ENCODE measurements around the gene SMIM36. TPM values are rescaled to one million over a fixed set of nuclear protein-coding genes. Genes with fewer than 3 reads are reported as not detected.
A peak's percentile ranks its signal among the peaks of the same experiment; 100 is the strongest.

Gene SMIM36
- total and polyA plus RNA-seq, 10 of the 15 experiments (the other 5 are each of a cell fraction or from before 2014, with no cell fraction given): not detected

DNA sequence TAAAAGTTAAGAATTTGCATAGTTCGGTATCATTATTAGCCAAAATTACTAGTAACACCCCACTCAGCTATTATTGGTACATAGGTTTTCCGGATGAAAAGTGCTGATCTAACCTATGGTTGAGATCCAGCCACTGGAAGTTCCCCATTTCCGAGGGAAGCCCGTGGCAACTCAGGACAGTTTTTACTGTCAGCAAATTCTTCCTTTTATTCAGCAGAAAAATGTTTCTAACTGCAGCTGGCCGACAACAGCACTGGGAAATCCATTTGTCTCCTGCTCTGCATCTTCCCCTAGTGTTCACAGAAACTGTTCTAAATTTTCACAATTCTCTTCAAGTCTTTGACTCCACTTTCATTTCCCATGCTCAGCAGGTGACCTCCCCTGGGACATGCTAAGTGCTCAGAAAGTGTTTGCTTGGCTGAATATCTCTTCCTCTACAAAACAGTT is 74.1 kb downstream of the SMIM36 start (continued):
- TF ChIP-seq, protein P1, sequence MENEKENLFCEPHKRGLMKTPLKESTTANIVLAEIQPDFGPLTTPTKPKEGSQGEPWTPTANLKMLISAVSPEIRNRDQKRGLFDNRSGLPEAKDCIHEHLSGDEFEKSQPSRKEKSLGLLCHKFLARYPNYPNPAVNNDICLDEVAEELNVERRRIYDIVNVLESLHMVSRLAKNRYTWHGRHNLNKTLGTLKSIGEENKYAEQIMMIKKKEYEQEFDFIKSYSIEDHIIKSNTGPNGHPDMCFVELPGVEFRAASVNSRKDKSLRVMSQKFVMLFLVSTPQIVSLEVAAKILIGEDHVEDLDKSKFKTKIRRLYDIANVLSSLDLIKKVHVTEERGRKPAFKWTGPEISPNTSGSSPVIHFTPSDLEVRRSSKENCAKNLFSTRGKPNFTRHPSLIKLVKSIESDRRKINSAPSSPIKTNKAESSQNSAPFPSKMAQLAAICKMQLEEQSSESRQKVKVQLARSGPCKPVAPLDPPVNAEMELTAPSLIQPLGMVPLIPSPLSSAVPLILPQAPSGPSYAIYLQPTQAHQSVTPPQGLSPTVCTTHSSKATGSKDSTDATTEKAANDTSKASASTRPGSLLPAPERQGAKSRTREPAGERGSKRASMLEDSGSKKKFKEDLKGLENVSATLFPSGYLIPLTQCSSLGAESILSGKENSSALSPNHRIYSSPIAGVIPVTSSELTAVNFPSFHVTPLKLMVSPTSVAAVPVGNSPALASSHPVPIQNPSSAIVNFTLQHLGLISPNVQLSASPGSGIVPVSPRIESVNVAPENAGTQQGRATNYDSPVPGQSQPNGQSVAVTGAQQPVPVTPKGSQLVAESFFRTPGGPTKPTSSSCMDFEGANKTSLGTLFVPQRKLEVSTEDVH (IDR thresholded peaks at IDR 0.05; ENCODE audit: low read depth, partially characterized antibody): peak; percentile 21
- TF ChIP-seq ASH2L (IDR thresholded peaks at IDR 0.05; ENCODE audit: borderline replicate concordance, low read depth) (no peak; the same call in 1 of the 2 replicates), TCF7 (IDR thresholded peaks at IDR 0.05; ENCODE audit: borderline replicate concordance) (no peak; the same call in 1 of the 2 replicates), SPI1 (IDR thresholded peaks at IDR 0.05; ENCODE audit: borderline replicate concordance, insufficient read depth, low read depth, low read length) (peak; percentile 57), IKZF2 (IDR thresholded peaks at IDR 0.05) (peak; percentile 80 to 82), HDGF (IDR thresholded peaks at IDR 0.05) (no peak), POLR2AphosphoS5 (IDR thresholded peaks at IDR 0.05; ENCODE audit: low read length) (peak; percentile 57; the same call in 1 of the 2 replicates), MXI1 (IDR thresholded peaks at IDR 0.05; ENCODE audit: low read depth, low read length) (peak; percentile 23; the same call in 1 of the 2 replicates), CBX5 (IDR thresholded peaks at IDR 0.05; ENCODE audit: low read depth) (no peak)
- TF ChIP-seq, protein P2, sequence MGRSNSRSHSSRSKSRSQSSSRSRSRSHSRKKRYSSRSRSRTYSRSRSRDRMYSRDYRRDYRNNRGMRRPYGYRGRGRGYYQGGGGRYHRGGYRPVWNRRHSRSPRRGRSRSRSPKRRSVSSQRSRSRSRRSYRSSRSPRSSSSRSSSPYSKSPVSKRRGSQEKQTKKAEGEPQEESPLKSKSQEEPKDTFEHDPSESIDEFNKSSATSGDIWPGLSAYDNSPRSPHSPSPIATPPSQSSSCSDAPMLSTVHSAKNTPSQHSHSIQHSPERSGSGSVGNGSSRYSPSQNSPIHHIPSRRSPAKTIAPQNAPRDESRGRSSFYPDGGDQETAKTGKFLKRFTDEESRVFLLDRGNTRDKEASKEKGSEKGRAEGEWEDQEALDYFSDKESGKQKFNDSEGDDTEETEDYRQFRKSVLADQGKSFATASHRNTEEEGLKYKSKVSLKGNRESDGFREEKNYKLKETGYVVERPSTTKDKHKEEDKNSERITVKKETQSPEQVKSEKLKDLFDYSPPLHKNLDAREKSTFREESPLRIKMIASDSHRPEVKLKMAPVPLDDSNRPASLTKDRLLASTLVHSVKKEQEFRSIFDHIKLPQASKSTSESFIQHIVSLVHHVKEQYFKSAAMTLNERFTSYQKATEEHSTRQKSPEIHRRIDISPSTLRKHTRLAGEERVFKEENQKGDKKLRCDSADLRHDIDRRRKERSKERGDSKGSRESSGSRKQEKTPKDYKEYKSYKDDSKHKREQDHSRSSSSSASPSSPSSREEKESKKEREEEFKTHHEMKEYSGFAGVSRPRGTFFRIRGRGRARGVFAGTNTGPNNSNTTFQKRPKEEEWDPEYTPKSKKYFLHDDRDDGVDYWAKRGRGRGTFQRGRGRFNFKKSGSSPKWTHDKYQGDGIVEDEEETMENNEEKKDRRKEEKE (IDR thresholded peaks at IDR 0.05): no peak
- TF ChIP-seq, protein P3, sequence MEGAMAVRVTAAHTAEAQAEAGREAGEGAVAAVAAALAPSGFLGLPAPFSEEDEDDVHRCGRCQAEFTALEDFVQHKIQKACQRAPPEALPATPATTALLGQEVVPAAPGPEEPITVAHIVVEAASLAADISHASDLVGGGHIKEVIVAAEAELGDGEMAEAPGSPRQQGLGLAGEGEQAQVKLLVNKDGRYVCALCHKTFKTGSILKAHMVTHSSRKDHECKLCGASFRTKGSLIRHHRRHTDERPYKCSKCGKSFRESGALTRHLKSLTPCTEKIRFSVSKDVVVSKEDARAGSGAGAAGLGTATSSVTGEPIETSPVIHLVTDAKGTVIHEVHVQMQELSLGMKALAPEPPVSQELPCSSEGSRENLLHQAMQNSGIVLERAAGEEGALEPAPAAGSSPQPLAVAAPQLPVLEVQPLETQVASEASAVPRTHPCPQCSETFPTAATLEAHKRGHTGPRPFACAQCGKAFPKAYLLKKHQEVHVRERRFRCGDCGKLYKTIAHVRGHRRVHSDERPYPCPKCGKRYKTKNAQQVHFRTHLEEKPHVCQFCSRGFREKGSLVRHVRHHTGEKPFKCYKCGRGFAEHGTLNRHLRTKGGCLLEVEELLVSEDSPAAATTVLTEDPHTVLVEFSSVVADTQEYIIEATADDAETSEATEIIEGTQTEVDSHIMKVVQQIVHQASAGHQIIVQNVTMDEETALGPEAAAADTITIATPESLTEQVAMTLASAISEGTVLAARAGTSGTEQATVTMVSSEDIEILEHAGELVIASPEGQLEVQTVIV (IDR thresholded peaks at IDR 0.05; ENCODE audit: borderline replicate concordance, partially characterized antibody): no peak
- TF ChIP-seq, protein P4, sequence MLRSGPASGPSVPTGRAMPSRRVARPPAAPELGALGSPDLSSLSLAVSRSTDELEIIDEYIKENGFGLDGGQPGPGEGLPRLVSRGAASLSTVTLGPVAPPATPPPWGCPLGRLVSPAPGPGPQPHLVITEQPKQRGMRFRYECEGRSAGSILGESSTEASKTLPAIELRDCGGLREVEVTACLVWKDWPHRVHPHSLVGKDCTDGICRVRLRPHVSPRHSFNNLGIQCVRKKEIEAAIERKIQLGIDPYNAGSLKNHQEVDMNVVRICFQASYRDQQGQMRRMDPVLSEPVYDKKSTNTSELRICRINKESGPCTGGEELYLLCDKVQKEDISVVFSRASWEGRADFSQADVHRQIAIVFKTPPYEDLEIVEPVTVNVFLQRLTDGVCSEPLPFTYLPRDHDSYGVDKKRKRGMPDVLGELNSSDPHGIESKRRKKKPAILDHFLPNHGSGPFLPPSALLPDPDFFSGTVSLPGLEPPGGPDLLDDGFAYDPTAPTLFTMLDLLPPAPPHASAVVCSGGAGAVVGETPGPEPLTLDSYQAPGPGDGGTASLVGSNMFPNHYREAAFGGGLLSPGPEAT (IDR thresholded peaks at IDR 0.05; ENCODE audit: low read depth): peak; percentile 79
- TF ChIP-seq, protein P5, sequence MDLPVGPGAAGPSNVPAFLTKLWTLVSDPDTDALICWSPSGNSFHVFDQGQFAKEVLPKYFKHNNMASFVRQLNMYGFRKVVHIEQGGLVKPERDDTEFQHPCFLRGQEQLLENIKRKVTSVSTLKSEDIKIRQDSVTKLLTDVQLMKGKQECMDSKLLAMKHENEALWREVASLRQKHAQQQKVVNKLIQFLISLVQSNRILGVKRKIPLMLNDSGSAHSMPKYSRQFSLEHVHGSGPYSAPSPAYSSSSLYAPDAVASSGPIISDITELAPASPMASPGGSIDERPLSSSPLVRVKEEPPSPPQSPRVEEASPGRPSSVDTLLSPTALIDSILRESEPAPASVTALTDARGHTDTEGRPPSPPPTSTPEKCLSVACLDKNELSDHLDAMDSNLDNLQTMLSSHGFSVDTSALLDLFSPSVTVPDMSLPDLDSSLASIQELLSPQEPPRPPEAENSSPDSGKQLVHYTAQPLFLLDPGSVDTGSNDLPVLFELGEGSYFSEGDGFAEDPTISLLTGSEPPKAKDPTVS (IDR thresholded peaks at IDR 0.05; ENCODE audit: low read depth, low read length): no peak
- TF ChIP-seq, protein P6, sequence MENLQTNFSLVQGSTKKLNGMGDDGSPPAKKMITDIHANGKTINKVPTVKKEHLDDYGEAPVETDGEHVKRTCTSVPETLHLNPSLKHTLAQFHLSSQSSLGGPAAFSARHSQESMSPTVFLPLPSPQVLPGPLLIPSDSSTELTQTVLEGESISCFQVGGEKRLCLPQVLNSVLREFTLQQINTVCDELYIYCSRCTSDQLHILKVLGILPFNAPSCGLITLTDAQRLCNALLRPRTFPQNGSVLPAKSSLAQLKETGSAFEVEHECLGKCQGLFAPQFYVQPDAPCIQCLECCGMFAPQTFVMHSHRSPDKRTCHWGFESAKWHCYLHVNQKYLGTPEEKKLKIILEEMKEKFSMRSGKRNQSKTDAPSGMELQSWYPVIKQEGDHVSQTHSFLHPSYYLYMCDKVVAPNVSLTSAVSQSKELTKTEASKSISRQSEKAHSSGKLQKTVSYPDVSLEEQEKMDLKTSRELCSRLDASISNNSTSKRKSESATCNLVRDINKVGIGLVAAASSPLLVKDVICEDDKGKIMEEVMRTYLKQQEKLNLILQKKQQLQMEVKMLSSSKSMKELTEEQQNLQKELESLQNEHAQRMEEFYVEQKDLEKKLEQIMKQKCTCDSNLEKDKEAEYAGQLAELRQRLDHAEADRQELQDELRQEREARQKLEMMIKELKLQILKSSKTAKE (IDR thresholded peaks at IDR 0.05; ENCODE audit: low read depth, poor library complexity, severe bottlenecking): peak; percentile 58
- TF ChIP-seq, protein P7, sequence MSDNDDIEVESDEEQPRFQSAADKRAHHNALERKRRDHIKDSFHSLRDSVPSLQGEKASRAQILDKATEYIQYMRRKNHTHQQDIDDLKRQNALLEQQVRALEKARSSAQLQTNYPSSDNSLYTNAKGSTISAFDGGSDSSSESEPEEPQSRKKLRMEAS (IDR thresholded peaks at IDR 0.05; ENCODE audit: low read depth, low read length): no peak
